GM12878 (cell line): ENCODE results near the gene ERFL.

ENCODE experiments used
- CHD4 ChIP-seq: fragments of 200-600 bp; sonication (generic); IDR thresholded peaks from 2 replicates; pipeline ENCODE4 v1.6.1; 2016; ENCODE audit warnings: mild to moderate bottlenecking
- CREM ChIP-seq: IDR thresholded peaks from 2 replicates; pipeline ENCODE4 v1.6.1; 2014; ENCODE audit warnings: antibody characterized with exemption, low read depth
- CTCF ChIP-seq, 3 experiments: IDR thresholded peaks in 2 of 3; conservative IDR thresholded peaks in 1 of 3; 2 replicates each; pipeline ENCODE4 v1.5.1; 2011; ENCODE audit warnings: low read depth in 3 of 3, low read length in 3 of 3, mild to moderate bottlenecking in 3 of 3, control low read depth in 2 of 3, moderate library complexity in 2 of 3, inconsistent platforms in 1 of 3, mixed read lengths in 1 of 3; ENCODE audit not compliant: control insufficient read depth in 2 of 3, insufficient read depth in 1 of 3; ENCODE audit errors: extremely low read depth in 1 of 3
- ESRRA ChIP-seq: IDR thresholded peaks from 2 replicates; pipeline ENCODE4 v1.6.1; 2012; ENCODE audit warnings: mild to moderate bottlenecking, low read length, improper control_type of control experiment
- POLR2A ChIP-seq: IDR thresholded peaks from 2 replicates; pipeline ENCODE4 v1.6.1; 2011; ENCODE audit warnings: low read depth, mild to moderate bottlenecking, low read length
- SIN3A ChIP-seq: IDR thresholded peaks from 2 replicates; pipeline ENCODE4 v1.6.1; 2012; ENCODE audit warnings: low read depth, low read length, improper control_type of control experiment
- SUZ12 ChIP-seq: fragments of 200-600 bp; sonication (generic); IDR thresholded peaks from one replicate; pipeline ENCODE4 v1.6.1; 2018; ENCODE audit warnings: antibody characterized with exemption, mild to moderate bottlenecking; ENCODE audit not compliant: unreplicated experiment
- TF ChIP-seq, protein P1 (sequence below): IDR thresholded peaks from 2 replicates; pipeline ENCODE4 v1.6.1; 2012; ENCODE audit warnings: mild to moderate bottlenecking, low read depth, low read length

- TF ChIP-seq ESRRA (no peak), SIN3A (no peak), CTCF (IDR thresholded peaks at IDR 0.05 in 2 of 3, conservative IDR thresholded peaks at IDR 0.05 in 1 of 3; ENCODE audit: control insufficient read depth in 2 of 3, extremely low read depth in 1 of 3, insufficient read depth in 1 of 3, low read depth in 3 of 3, low read length in 3 of 3) (no peak), CREM (no peak), CHD4 (no peak), POLR2A (no peak; the same call in 1 of the 2 replicates), SUZ12 (no peak)
- TF ChIP-seq, protein P1, sequence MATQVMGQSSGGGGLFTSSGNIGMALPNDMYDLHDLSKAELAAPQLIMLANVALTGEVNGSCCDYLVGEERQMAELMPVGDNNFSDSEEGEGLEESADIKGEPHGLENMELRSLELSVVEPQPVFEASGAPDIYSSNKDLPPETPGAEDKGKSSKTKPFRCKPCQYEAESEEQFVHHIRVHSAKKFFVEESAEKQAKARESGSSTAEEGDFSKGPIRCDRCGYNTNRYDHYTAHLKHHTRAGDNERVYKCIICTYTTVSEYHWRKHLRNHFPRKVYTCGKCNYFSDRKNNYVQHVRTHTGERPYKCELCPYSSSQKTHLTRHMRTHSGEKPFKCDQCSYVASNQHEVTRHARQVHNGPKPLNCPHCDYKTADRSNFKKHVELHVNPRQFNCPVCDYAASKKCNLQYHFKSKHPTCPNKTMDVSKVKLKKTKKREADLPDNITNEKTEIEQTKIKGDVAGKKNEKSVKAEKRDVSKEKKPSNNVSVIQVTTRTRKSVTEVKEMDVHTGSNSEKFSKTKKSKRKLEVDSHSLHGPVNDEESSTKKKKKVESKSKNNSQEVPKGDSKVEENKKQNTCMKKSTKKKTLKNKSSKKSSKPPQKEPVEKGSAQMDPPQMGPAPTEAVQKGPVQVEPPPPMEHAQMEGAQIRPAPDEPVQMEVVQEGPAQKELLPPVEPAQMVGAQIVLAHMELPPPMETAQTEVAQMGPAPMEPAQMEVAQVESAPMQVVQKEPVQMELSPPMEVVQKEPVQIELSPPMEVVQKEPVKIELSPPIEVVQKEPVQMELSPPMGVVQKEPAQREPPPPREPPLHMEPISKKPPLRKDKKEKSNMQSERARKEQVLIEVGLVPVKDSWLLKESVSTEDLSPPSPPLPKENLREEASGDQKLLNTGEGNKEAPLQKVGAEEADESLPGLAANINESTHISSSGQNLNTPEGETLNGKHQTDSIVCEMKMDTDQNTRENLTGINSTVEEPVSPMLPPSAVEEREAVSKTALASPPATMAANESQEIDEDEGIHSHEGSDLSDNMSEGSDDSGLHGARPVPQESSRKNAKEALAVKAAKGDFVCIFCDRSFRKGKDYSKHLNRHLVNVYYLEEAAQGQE, result no peak
Measured at GRCh38 chr19:41862445-41862986, 65.7 kb downstream of the ERFL start.
